GM12801 (cell line): ENCODE measurements around the gene ZRSR2.

Experiments
- CTCF ChIP-seq: IDR thresholded peaks from one replicate; pipeline ENCODE4 v1.5.1; 2011; ENCODE audit warnings: control low read depth; ENCODE audit not compliant: insufficient read length; ENCODE audit errors: extremely low read depth

Gene ZRSR2

GRCh38 chrX:15813416-15813815 lies 23.1 kb downstream of the ZRSR2 start:
- no peak for TF ChIP-seq CTCF

- TF ChIP-seq CTCF, result no peak
These were observed 24.6 kb downstream of the ZRSR2 start for GRCh38 chrX:15814771-15815365.

GRCh38 chrX:15815779-15816437 lies 25.6 kb downstream of the ZRSR2 start:
- no peak for TF ChIP-seq CTCF

GRCh38 chrX:15816438-15816809 lies 26.1 kb downstream of the ZRSR2 start:
- no peak for TF ChIP-seq CTCF

GRCh38 chrX:15816886-15817285 lies 26.6 kb downstream of the ZRSR2 start:
- TF ChIP-seq CTCF, result no peak

GRCh38 chrX:15820106-15821073 lies 30.1 kb downstream of the ZRSR2 start:
- no peak for TF ChIP-seq CTCF

- no peak for TF ChIP-seq CTCF
These were observed 32.6 kb downstream of the ZRSR2 start for GRCh38 chrX:15822922-15823321.
